HepG2 (cell line): ENCODE measurements around the gene KIAA1958. TPM values are rescaled to one million over a fixed set of nuclear protein-coding genes. Genes with fewer than 3 reads are reported as not detected.

Source experiments
- HCFC1 ChIP-seq: fragments of 150-350 bp; IDR thresholded peaks from 2 replicates; pipeline ENCODE4 v1.6.1; 2014; ENCODE audit warnings: low read depth, low read length
- HOXA9 ChIP-seq: sonication (generic); formaldehyde crosslinking; IDR thresholded peaks from 2 replicates; pipeline ENCODE4 v1.8.1; 2022; ENCODE audit warnings: missing genetic modification reagents, mild to moderate bottlenecking, moderate library complexity, borderline replicate concordance
- KAT2B ChIP-seq: fragments of 150-350 bp; IDR thresholded peaks from 2 replicates; pipeline ENCODE4 v1.6.1; 2014; ENCODE audit warnings: low read depth, low read length, borderline replicate concordance
- MBNL3 ChIP-seq: fragments of 250-450 bp; sonication (Bioruptor Pico); conservative IDR thresholded peaks from 2 replicates; pipeline ENCODE4 v1.8.0; 2022; ENCODE audit warnings: mild to moderate bottlenecking, inconsistent platforms
- SALL2 ChIP-seq: sonication (generic); formaldehyde crosslinking; IDR thresholded peaks from 2 replicates; pipeline ENCODE4 v1.8.1; 2023; ENCODE audit warnings: mild to moderate bottlenecking, missing genetic modification reagents, inconsistent platforms
- SETDB1 ChIP-seq: sonication (generic); formaldehyde crosslinking; IDR thresholded peaks from 2 replicates; pipeline ENCODE4 v1.5.1; 2020; ENCODE audit warnings: missing genetic modification reagents, mild to moderate bottlenecking, borderline replicate concordance
- SRSF1 ChIP-seq: fragments of 200-400 bp; formaldehyde crosslinking; optimal IDR thresholded peaks from 2 replicates; pipeline ENCODE3; 2017; ENCODE audit warnings: mild to moderate bottlenecking, low read depth, low read length, moderate library complexity
- ZBTB14 ChIP-seq: sonication (generic); formaldehyde crosslinking; IDR thresholded peaks from 2 replicates; pipeline ENCODE4 v1.4.0; 2020; ENCODE audit warnings: missing genetic modification reagents
- ZNF382 ChIP-seq: sonication (generic); formaldehyde crosslinking; IDR thresholded peaks from 2 replicates; pipeline ENCODE4 v1.5.0; 2020; ENCODE audit warnings: missing genetic modification reagents, mild to moderate bottlenecking, borderline replicate concordance
- ZNF407 ChIP-seq: sonication (generic); formaldehyde crosslinking; IDR thresholded peaks from one replicate; pipeline ENCODE4 v1.5.1; 2020; ENCODE audit warnings: mild to moderate bottlenecking, missing genetic modification reagents; ENCODE audit errors: not compliant biosample characterization
- ZNF607 ChIP-seq: sonication (generic); formaldehyde crosslinking; IDR thresholded peaks from 2 replicates; pipeline ENCODE4 v1.5.1; 2020; ENCODE audit warnings: missing genetic modification reagents, mild to moderate bottlenecking, borderline replicate concordance
- ZNF660 ChIP-seq: sonication (generic); formaldehyde crosslinking; IDR thresholded peaks from 2 replicates; pipeline ENCODE4 v1.5.1; 2020; ENCODE audit warnings: mild to moderate bottlenecking, low read depth, missing genetic modification reagents, borderline replicate concordance
- ZNF691 ChIP-seq: sonication (generic); formaldehyde crosslinking; IDR thresholded peaks from 2 replicates; pipeline ENCODE4 v1.4.0; 2020; ENCODE audit warnings: missing genetic modification reagents, low read depth, mild to moderate bottlenecking, borderline replicate concordance
- polyA plus RNA-seq, 8 experiments: library from polyadenylated mRNA; depleted of rRNA in 3 of 8; stranded (reverse) in 7 of 8; unstranded in 1 of 8; fragments of >200 nt; fragmentation: Illumina TruSeq in 4 of 8; extraction: Trizol in 4 of 8; gene quantifications; 2 replicates each; pipeline versions ENCODE4 v1.2.1 to v1.2.3, GENCODE V29; 2011 to 2016; ENCODE audit warnings: low read depth in 4 of 8, missing spikeins in 1 of 8, mixed read lengths in 1 of 8; ENCODE audit not compliant: insufficient read depth in 1 of 8
- total RNA-seq, 5 experiments: library from RNA; depleted of rRNA; stranded (reverse); fragments of >200 nt; fragmentation: Illumina TruSeq; extraction: Trizol; gene quantifications; 2 replicates each; pipeline ENCODE4 v1.2.3, GENCODE V29; 2016; ENCODE audit warnings: low read depth in 1 of 5
- TF ChIP-seq, protein P1 (sequence below): IDR thresholded peaks from 2 replicates; pipeline ENCODE4 v1.6.1; 2016
- TF ChIP-seq, protein P2 (sequence below): sonication (generic); formaldehyde crosslinking; IDR thresholded peaks from 2 replicates; pipeline ENCODE4 v1.4.0; 2020; ENCODE audit warnings: missing genetic modification reagents

KIAA1958 gene
- total and polyA plus RNA-seq, 2 of the 13 experiments (the other 11 are each of a cell fraction or from before 2014, with no cell fraction given): 8.5 to 10.3 TPM

DNA sequence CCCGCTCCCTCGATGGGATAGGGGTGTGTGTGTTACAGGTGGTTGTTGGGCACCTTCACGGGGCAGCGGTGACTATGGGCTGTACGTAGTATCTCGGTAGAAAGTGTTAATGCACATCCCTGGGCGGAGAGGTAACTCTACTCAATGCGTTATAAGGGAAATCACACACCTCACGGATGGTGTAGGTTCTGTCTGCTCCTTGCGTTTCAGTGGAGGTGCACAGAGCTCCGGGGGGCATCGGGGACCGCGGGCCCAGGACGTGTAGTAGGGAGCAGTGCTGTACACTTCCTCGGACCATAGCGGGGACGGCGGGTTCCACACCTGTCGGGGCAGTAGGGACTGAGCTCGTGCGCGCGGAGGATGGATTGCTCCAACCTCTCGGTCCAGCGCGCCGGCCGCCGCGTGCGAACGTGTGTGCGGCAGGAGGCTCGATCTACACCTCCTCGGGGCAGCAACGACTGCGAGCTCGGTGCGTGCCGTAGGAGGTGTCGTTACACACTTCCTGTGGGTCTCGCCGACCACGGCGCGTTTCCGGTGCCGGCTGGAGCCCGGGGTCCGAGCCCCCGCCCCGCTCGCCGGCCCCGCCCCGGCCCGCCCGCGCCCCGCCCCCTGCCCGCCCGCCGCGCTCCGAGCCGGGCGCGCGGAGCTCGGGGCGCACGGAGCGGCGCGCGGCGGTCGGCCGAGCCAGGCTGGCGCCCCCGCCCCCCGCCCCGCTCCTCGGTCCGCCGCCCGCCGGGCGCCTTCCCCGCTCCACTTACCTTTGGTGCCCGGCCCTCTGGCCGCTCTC lies at the start of gene KIAA1958 (continued):
- TF ChIP-seq ZNF407 (CRISPR knock-in tag) (peak; percentile 26), ZBTB14 (CRISPR knock-in tag) (no peak; the same call in 1 of the 2 replicates), HOXA9 (CRISPR knock-in tag) (peak; percentile 17; the same call in 1 of the 2 replicates), ZNF691 (CRISPR knock-in tag) (peak; percentile 84; the same call in 1 of the 2 replicates), HCFC1 (no peak), MBNL3 (CRISPR knock-in tag) (no peak), SALL2 (CRISPR knock-in tag) (peak; percentile 80; the same call in 1 of the 2 replicates), ZNF607 (CRISPR knock-in tag) (peak; percentile 94), KAT2B (no peak), SRSF1 (no peak), ZNF660 (CRISPR knock-in tag) (0 out of 2 replicates have a peak, but pooled peaks have one; percentile 60), SETDB1 (CRISPR knock-in tag) (no peak), ZNF382 (CRISPR knock-in tag) (no peak)
- TF ChIP-seq, protein P1, sequence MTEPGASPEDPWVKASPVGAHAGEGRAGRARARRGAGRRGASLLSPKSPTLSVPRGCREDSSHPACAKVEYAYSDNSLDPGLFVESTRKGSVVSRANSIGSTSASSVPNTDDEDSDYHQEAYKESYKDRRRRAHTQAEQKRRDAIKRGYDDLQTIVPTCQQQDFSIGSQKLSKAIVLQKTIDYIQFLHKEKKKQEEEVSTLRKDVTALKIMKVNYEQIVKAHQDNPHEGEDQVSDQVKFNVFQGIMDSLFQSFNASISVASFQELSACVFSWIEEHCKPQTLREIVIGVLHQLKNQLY: peak; percentile 55; the same call in 1 of the 2 replicates
- TF ChIP-seq, protein P2, sequence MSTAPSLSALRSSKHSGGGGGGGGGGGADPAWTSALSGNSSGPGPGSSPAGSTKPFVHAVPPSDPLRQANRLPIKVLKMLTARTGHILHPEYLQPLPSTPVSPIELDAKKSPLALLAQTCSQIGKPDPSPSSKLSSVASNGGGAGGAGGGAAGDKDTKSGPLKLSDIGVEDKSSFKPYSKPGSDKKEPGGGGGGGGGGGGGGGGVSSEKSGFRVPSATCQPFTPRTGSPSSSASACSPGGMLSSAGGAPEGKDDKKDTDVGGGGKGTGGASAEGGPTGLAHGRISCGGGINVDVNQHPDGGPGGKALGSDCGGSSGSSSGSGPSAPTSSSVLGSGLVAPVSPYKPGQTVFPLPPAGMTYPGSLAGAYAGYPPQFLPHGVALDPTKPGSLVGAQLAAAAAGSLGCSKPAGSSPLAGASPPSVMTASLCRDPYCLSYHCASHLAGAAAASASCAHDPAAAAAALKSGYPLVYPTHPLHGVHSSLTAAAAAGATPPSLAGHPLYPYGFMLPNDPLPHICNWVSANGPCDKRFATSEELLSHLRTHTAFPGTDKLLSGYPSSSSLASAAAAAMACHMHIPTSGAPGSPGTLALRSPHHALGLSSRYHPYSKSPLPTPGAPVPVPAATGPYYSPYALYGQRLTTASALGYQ (CRISPR knock-in tag): no peak
